Measurements from ENCODE around the gene MRPL52. TPM values are rescaled to one million over a fixed set of nuclear protein-coding genes. Genes with fewer than 3 reads are reported as not detected.
A peak's percentile ranks its signal among the peaks of the same experiment; 100 is the strongest.

MRPL52 gene
- total RNA-seq, 1 experiment from 2014 or later: 134 TPM

DNA sequence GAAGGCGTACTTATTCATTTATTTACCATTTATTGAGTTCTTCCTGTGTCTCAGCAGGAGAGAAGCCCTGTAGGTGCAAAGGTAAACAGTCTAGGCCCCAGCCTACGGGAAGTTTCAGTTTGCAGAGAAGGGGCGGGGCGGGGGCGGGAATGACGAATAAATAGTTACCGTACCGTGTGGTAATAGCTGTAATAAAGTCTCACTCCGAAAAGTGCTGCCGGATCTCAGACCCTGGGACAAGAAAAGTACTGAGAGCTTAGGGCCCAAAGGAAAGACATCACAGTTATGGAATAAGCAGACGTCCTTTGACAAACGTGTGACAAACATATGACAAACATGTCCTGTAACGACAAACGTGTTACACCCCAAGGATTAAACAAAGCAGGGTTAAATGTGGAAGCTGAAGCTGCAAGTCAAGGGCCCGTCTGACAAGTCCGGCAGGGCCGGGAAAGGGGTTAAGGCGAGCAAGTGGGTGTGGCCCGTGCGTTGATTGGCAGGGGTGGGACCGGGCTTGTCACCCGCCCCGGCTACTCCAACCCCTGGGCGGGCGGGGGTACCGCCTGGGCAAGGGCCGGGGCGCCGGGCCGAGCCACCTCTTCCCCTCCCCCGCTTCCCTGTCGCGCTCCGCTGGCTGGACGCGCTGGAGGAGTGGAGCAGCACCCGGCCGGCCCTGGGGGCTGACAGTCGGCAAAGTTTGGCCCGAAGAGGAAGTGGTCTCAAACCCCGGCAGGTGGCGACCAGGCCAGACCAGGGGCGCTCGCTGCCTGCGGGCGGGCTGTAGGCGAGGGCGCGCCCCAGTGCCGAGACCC, 41.7 kb downstream of the MRPL52 start, which contains the start of gene LRP10:
TSS of gene LRP10 (plus strand) at position 517 of the 809 bp plus-strand sequence. CDS start 564 bp downstream, outside the sequence.
- Histone ChIP-seq H3K36me3 (ENCODE audit: control insufficient read depth in 1 of 2, insufficient read depth in 2 of 2, low read length in 2 of 2) (peaks cover 3% of the 10 kb centered on the region in 2 experiments; a peak in 1 of 4 replicates), H3K4me2 (ENCODE audit: low read length) (peak within 1 kb of the TSS; percentile 82), H3K79me2 (ENCODE audit: insufficient read depth, low read length) (no peaks in the 10 kb centered on the region), H2AFZ (ENCODE audit: low read depth, low read length, poor library complexity, severe bottlenecking) (peak within 1 kb of the TSS; percentile 2), H4K20me1 (ENCODE audit: insufficient read depth) (no peaks in the 10 kb centered on the region), H3K4me1 (ENCODE audit: control insufficient read depth in 1 of 2, insufficient read depth in 2 of 2, low read length in 2 of 2) (peaks cover 14 to 28% of the 10 kb centered on the region in 2 experiments), H3K27me3 (ENCODE audit: insufficient read depth, low read length) (no peaks in the 10 kb centered on the region), H3K9ac (ENCODE audit: low read length) (peak within 1 kb of the TSS; percentile 78), H3K27ac (ENCODE audit: low read depth, low read length) (peak within 1 kb of the TSS; percentile 98), H3K4me3 (replicated peaks in 1 of 2; ENCODE audit: low read depth in 1 of 2, low read length in 2 of 2) (peak within 1 kb of the TSS; percentile 71 to 89), H3K9me3 (ENCODE audit: control insufficient read depth in 1 of 2, insufficient read depth in 1 of 2, low read depth in 1 of 2, low read length in 2 of 2) (no peaks in the 10 kb centered on the region), H3K9me2 (ENCODE audit: insufficient read depth) (no peaks in the 10 kb centered on the region)
- ChIA-PET RAD21 (ENCODE audit: low non-redundant PET in 1 of 2, low total read pairs in 2 of 2, uncharacterized antibody in 2 of 2, unreplicated experiment in 2 of 2) (interaction anchor here (0.8 to 1.2 kb wide), 2 partner anchors 19 to 29 kb away, joined by 3 to 5 read pairs; no protein-coding TSS in a partner anchor), CTCF (interaction anchor here (0.8 to 3.8 kb wide), 11 partner anchors 9 to 314 kb away, joined by 3 to 51 read pairs (median 5); partner anchors contain the start of gene REM2), POLR2A (interaction anchor here (0.6 to 3.0 kb wide), 6 partner anchors 10 to 220 kb away, joined by 3 to 24 read pairs (median 4); partner anchors contain the start of genes RBM23 and REM2)
- no TSS peak for BruUV-seq (replicated peaks)
- TF ChIP-seq ZNF274 (IDR thresholded peaks at IDR 0.05; ENCODE audit: low read depth, low read length): no peak
- peak; percentile 37; the same call in 1 of the 2 replicates for TF ChIP-seq JUND (IDR thresholded peaks at IDR 0.05)
- TF ChIP-seq, protein P1, sequence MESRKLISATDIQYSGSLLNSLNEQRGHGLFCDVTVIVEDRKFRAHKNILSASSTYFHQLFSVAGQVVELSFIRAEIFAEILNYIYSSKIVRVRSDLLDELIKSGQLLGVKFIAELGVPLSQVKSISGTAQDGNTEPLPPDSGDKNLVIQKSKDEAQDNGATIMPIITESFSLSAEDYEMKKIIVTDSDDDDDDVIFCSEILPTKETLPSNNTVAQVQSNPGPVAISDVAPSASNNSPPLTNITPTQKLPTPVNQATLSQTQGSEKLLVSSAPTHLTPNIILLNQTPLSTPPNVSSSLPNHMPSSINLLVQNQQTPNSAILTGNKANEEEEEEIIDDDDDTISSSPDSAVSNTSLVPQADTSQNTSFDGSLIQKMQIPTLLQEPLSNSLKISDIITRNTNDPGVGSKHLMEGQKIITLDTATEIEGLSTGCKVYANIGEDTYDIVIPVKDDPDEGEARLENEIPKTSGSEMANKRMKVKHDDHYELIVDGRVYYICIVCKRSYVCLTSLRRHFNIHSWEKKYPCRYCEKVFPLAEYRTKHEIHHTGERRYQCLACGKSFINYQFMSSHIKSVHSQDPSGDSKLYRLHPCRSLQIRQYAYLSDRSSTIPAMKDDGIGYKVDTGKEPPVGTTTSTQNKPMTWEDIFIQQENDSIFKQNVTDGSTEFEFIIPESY (IDR thresholded peaks at IDR 0.05; ENCODE audit: extremely low read depth, insufficient replicate concordance, low read length): no peak
- peak; percentile 42 for TF ChIP-seq POLR2A (IDR thresholded peaks at IDR 0.05; ENCODE audit: borderline replicate concordance, extremely low read depth, insufficient read depth, insufficient read length)
- TF ChIP-seq EGR1 (IDR thresholded peaks at IDR 0.05; ENCODE audit: low read depth): peak; percentile 66
- TF ChIP-seq SRF (IDR thresholded peaks at IDR 0.05; ENCODE audit: low read depth): peak; percentile 56; the same call in 1 of the 2 replicates
- no peak for TF ChIP-seq YY1 (IDR thresholded peaks at IDR 0.05; ENCODE audit: extremely low read depth, insufficient replicate concordance, low read depth, low read length)
- TF ChIP-seq, protein P2, sequence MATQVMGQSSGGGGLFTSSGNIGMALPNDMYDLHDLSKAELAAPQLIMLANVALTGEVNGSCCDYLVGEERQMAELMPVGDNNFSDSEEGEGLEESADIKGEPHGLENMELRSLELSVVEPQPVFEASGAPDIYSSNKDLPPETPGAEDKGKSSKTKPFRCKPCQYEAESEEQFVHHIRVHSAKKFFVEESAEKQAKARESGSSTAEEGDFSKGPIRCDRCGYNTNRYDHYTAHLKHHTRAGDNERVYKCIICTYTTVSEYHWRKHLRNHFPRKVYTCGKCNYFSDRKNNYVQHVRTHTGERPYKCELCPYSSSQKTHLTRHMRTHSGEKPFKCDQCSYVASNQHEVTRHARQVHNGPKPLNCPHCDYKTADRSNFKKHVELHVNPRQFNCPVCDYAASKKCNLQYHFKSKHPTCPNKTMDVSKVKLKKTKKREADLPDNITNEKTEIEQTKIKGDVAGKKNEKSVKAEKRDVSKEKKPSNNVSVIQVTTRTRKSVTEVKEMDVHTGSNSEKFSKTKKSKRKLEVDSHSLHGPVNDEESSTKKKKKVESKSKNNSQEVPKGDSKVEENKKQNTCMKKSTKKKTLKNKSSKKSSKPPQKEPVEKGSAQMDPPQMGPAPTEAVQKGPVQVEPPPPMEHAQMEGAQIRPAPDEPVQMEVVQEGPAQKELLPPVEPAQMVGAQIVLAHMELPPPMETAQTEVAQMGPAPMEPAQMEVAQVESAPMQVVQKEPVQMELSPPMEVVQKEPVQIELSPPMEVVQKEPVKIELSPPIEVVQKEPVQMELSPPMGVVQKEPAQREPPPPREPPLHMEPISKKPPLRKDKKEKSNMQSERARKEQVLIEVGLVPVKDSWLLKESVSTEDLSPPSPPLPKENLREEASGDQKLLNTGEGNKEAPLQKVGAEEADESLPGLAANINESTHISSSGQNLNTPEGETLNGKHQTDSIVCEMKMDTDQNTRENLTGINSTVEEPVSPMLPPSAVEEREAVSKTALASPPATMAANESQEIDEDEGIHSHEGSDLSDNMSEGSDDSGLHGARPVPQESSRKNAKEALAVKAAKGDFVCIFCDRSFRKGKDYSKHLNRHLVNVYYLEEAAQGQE (IDR thresholded peaks at IDR 0.05; ENCODE audit: low read depth): no peak
- TF ChIP-seq CEBPB (IDR thresholded peaks at IDR 0.05; ENCODE audit: low read depth): no peak
- TF ChIP-seq, protein P3, sequence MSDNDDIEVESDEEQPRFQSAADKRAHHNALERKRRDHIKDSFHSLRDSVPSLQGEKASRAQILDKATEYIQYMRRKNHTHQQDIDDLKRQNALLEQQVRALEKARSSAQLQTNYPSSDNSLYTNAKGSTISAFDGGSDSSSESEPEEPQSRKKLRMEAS (IDR thresholded peaks at IDR 0.05): no peak; the same call in 1 of the 2 replicates
- peak; percentile 61 for TF ChIP-seq SP1 (IDR thresholded peaks at IDR 0.05; ENCODE audit: low read depth)
- no peak for TF ChIP-seq TCF7L2 (IDR thresholded peaks at IDR 0.05; ENCODE audit: borderline replicate concordance, extremely low read depth, insufficient read depth, insufficient read length)
- no peak; the same call in 1 of the 2 replicates for TF ChIP-seq CBX3 (IDR thresholded peaks at IDR 0.05; ENCODE audit: low read depth)
- TF ChIP-seq FOSL1 (IDR thresholded peaks at IDR 0.05; ENCODE audit: low read depth): no peak
- TF ChIP-seq SIN3A (IDR thresholded peaks at IDR 0.05; ENCODE audit: low read depth): no peak; the same call in 1 of the 2 replicates
- no peak for TF ChIP-seq RAD21 (IDR thresholded peaks at IDR 0.05; ENCODE audit: low read depth)
- peak; percentile 68; the same call in 1 of the 2 replicates for TF ChIP-seq POLR2AphosphoS5 (IDR thresholded peaks at IDR 0.05; ENCODE audit: low read depth, low read length)
- TF ChIP-seq EZH2phosphoT487 (IDR thresholded peaks at IDR 0.05; ENCODE audit: borderline replicate concordance): no peak
- TF ChIP-seq EZH2 (IDR thresholded peaks at IDR 0.05): no peak
- peak; percentile 57 for TF ChIP-seq ZFX (IDR thresholded peaks at IDR 0.05)
- intact Hi-C loops (cut with micrococcal nuclease): loop anchor here (1.0 to 5.0 kb wide), 3 partner anchors 15 to 46 kb away; partner anchors contain the start of gene RBM23
- peak; percentile 85 for DNase-seq (ENCODE audit: low read depth, low spot score)
- ATAC-seq: peak; percentile 86
